NCI-H1417 treated with DMSO at 0.1 percent for 48 hours (cell line): ENCODE data around the gene PLCD1.
"Not testable (repeated sequence)": the region's sequence is repeated elsewhere in the genome, so short reads cannot be mapped to it uniquely, and the experiment has no call there.

ENCODE experiments used
- DNase-seq: peaks from one replicate; lab custom pipeline; 2025; lab: John Stamatoyannopoulos, UW

Gene PLCD1

GRCh38 chr3:38000242-38000916, 29.1 kb downstream of the PLCD1 start:
- no peak for DNase-seq

GRCh38 chr3:37999836-38000235, 29.6 kb downstream of the PLCD1 start:
- DNase-seq: no peak

- DNase-seq: no peak
Observed at GRCh38 chr3:37997791-37998370, 31.6 kb downstream of the PLCD1 start.

- no peak for DNase-seq
Observed at GRCh38 chr3:37997342-37997741, 32.1 kb downstream of the PLCD1 start.

- DNase-seq: no peak
Observed at GRCh38 chr3:37996785-37997301, 32.6 kb downstream of the PLCD1 start.

- DNase-seq: no peak
Observed at GRCh38 chr3:37995652-37996641, 33.5 kb downstream of the PLCD1 start.

- no peak for DNase-seq
Observed at GRCh38 chr3:37994639-37994972, 34.8 kb downstream of the PLCD1 start.

- no peak for DNase-seq
Observed at GRCh38 chr3:37993820-37994638, 35.4 kb downstream of the PLCD1 start.

GRCh38 chr3:37993460-37993819, 36.0 kb downstream of the PLCD1 start:
- DNase-seq: no peak

- no peak for DNase-seq
Observed at GRCh38 chr3:37993067-37993455, 36.4 kb downstream of the PLCD1 start.

GRCh38 chr3:37992271-37993066, 37.0 kb downstream of the PLCD1 start:
- no peak for DNase-seq

GRCh38 chr3:37991823-37992222, 37.6 kb downstream of the PLCD1 start:
- no peak for DNase-seq

- no peak for DNase-seq
Observed at GRCh38 chr3:37991109-37991508, 38.3 kb downstream of the PLCD1 start.

- DNase-seq: no peak
Observed at GRCh38 chr3:37990527-37990926, 38.9 kb downstream of the PLCD1 start, which contains the start of gene VILL. Gene VILL, plus strand, starts transcription at chr3:37990786. Its CDS starts 2,887 bp downstream, at chr3:37993673.

GRCh38 chr3:37989821-37990480, 39.5 kb downstream of the PLCD1 start:
- DNase-seq: no peak

GRCh38 chr3:37988931-37989525, 40.4 kb downstream of the PLCD1 start:
- no peak for DNase-seq

- DNase-seq: not testable (repeated sequence)
Observed at GRCh38 chr3:37988376-37988775, 41.1 kb downstream of the PLCD1 start.

GRCh38 chr3:37987751-37988179, 41.7 kb downstream of the PLCD1 start:
- no peak for DNase-seq

- DNase-seq: no peak
Observed at GRCh38 chr3:37987315-37987697, 42.1 kb downstream of the PLCD1 start.
